Retinal pigment epithelial cell (primary cell): Measurements from ENCODE around the gene NEAT1.
A peak's percentile ranks its signal among the peaks of the same experiment; 100 is the strongest.

Experiments used
- DNase-seq: peaks from one replicate; pipeline ENCODE4 v3.0.0-alpha.2; 2010; ENCODE audit warnings: low read depth
- H3K4me3 ChIP-seq: 2 replicates; pipeline ENCODE4 v1.5.1; 2011; ENCODE audit warnings: mild to moderate bottlenecking, low read length, control low read depth, moderate library complexity
- TF ChIP-seq, protein P1 (sequence below): conservative IDR thresholded peaks from 2 replicates; pipeline ENCODE4 v1.5.1; 2011; ENCODE audit warnings: low read depth, low read length, control low read depth, inconsistent platforms

NEAT1 gene

DNA sequence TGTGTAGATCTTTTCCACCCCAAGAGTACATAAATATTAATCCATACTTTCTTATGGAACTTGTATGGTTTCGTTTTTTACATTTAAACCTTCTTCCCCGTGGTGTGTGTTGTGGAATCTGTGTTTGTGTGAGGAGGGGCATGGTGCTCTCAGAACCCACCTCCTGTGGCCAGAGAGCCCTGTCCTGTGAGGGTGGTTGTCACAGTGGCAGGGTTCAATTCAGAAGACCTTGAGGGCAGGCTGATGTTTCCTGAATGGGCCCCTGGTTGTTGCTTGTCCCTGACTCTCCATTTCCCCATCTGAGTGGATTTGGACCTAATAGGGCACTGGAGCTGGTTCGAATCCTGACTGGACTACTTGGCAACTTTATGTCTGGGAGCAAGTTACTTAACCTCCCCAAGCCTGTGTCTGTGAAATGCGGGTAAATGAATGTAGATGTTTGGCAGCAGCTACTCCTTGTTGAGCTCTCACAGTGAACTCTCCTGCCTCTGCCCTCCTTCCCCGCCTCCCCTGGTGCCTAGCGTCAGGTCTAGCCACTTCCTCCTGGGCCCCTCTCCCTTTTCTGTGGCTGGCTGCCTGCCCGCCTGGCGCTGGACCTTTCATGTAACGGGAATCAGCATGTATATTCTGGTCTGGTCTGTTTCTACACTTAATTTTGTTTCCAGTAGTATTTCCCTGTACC lies 7.3 kb downstream of the NEAT1 start:
- TF ChIP-seq, protein P1, sequence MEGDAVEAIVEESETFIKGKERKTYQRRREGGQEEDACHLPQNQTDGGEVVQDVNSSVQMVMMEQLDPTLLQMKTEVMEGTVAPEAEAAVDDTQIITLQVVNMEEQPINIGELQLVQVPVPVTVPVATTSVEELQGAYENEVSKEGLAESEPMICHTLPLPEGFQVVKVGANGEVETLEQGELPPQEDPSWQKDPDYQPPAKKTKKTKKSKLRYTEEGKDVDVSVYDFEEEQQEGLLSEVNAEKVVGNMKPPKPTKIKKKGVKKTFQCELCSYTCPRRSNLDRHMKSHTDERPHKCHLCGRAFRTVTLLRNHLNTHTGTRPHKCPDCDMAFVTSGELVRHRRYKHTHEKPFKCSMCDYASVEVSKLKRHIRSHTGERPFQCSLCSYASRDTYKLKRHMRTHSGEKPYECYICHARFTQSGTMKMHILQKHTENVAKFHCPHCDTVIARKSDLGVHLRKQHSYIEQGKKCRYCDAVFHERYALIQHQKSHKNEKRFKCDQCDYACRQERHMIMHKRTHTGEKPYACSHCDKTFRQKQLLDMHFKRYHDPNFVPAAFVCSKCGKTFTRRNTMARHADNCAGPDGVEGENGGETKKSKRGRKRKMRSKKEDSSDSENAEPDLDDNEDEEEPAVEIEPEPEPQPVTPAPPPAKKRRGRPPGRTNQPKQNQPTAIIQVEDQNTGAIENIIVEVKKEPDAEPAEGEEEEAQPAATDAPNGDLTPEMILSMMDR, result no peak
- no peak for DNase-seq
- H3K4me3 ChIP-seq, result peak overlapping the region; percentile 88

DNA sequence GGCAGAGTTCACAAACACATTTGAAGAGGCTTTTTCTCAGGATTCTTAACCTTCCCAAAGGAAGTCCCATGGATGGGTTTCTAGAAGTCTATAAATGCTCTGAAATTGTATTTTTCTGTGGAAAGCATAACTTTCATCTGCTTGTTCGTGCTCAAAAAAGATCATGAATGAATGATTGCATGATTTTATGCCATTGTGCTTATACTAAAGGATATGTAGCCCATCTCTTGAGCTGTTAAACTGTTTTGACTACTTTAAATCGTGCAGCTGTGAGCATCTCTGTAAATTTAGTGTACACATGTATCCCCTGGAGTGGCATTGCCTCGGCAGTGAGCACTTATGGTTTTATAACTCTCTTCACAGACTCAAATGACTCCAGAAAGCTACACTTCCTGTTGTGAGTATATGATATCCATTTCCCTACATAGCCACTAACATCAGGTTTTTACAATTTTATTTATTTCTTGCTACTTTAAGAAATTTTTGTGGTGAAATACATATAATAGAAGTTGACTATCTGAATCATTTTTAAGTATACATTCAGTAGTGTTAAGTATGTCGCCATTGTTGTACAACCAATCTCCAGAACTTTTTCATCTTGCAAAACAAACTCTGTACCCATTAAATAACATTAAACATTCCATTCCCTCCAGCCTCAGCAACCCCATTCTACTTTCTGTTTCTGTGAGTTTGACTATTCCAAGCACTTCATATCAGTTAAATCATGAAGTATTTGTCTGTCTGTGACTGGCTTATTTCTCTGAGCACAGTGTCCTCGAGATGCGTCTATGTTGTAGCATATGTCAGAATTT lies 8.0 kb downstream of the NEAT1 start:
- TF ChIP-seq, protein P1, result no peak
- no peak for DNase-seq
- H3K4me3 ChIP-seq, result peak overlapping the region; percentile 88

- no peak for DNase-seq
- TF ChIP-seq, protein P1, result no peak
- peak overlapping the region; percentile 88 for H3K4me3 ChIP-seq
These were observed 9.0 kb downstream of the NEAT1 start for GRCh38 chr11:65431451-65432099.

DNA sequence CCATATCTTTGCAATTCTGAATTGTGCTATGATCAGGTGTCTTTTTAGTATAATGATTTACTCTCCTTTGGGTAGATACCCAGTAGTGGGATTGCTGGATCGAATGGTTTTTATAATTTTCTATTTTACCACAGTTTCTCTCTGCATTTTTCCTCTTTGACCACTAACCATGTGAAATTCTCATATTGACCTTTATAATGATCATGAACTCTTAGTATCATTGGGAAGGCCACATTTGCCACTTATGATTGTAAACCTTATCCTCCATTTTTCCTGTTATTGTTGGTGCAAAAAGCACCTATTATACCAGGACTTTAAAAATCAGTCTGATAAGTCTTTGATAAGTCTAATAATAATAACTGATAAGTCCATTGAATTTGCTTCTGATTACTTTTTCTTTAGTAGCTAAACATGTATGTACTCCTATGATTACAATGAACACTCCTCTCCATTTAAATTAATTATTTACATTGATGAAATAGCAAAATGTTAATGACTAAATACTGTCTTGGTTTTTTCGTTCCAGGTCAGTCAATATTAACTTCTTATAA lies 9.6 kb downstream of the NEAT1 start:
- no peak for DNase-seq
- TF ChIP-seq, protein P1, result no peak
- H3K4me3 ChIP-seq, result peak overlapping the region; percentile 88

DNA sequence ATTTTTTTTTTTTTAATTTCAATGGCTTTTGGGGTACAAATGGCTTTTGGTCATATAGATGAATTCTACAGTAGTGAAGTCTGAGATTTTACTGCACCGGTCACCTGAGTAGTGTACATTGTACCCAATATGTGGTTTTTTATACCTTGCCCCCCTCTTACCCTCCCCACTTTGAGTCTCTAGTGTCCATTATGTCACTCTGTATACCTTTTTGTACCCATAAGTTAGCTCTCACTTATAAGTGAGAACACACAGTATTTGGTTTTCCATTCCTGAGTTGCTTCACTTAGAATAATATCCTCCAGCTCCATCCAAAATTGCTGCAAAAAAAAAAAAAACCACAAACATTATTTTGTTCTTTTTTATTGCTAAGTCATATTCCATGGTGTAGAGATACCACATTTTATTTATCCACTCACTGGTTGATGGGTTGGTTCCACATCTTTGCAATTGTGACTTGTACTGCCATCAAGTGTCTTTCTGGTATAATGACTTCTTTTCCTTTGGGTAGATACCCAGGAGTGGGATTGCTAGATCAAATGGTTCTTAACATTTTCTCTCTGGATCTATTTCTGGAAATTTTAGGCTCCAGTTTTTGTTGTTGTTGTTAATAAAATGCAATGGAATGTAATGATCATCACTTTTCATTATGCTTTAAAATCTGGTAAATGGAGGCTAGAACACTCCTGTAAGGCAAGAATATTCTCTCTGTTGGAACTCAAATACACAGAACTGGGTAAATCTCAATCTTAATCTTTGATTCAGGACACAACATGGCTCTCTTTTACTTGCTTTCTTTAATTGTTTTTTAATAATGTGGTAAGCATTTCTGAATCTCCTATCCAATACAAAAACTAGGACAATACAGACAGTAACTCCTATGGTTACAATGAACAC lies 10.3 kb downstream of the NEAT1 start:
- no peak for DNase-seq
- H3K4me3 ChIP-seq, result peak overlapping the region; percentile 88
- TF ChIP-seq, protein P1, result no peak

DNA sequence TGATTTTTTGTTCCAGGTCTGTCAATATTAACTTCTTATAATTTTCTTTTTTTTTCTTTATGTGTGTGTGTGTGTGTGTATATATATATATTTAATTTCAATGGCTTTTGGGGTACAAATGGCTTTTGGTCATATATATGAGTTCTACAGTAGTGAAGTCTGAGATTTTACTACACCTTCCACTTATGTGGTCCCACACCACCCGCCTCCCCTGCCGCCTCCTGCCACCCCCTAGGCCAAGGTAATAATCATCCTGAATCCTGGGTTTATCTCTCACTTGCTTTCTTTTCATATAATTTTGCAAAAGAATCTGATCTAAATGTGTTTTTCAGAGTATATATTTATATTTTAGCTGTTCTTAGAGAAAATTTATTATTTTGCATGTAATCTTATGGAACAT lies 11.1 kb downstream of the NEAT1 start:
- H3K4me3 ChIP-seq, result peak overlapping the region; percentile 88

More for the DNA sequence above, 11.1 kb downstream of the NEAT1 start:
- TF ChIP-seq, protein P1, result no peak
- DNase-seq, result no peak
